CD4-positive, alpha-beta T cell treated with Interleukin-21 for 1 hour (primary cell): ENCODE data around the gene KRT4.
"Not testable (repeated sequence)": the region's sequence is repeated elsewhere in the genome, so short reads cannot be mapped to it uniquely, and the experiment has no call there.

Source experiments
- DNase-seq: peaks from one replicate; pipeline ENCODE4 v3.0.0-alpha.2; 2020

Gene KRT4

GRCh38 chr12:52771088-52771487, 42.8 kb downstream of the KRT4 start:
- no peak for DNase-seq

- no peak for DNase-seq
These were observed 44.0 kb downstream of the KRT4 start for GRCh38 chr12:52769946-52770345.

- no peak for DNase-seq
These were observed 44.6 kb downstream of the KRT4 start for GRCh38 chr12:52769354-52769753.

GRCh38 chr12:52768479-52769200, 45.3 kb downstream of the KRT4 start:
- no peak for DNase-seq

DNA sequence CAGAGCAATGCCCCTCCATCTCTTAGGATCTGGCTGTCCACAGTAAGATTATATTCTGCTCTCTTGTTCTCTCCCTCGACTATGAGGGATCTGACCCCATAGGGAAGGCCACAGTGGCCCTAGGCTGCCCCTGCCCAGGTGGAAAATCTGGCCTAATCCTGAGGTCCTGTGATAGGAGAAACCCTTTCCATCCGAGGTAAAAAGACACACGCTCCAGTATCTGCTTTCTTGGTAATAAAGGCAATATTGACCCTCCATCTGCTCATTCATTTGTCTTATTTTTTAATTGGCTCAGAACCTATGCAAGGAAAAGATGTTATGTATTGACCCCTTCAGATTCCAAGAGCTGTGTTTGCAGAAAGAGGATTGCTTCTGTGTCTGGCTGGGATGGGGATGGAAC, 46.5 kb downstream of the KRT4 start:
- no peak for DNase-seq

DNA sequence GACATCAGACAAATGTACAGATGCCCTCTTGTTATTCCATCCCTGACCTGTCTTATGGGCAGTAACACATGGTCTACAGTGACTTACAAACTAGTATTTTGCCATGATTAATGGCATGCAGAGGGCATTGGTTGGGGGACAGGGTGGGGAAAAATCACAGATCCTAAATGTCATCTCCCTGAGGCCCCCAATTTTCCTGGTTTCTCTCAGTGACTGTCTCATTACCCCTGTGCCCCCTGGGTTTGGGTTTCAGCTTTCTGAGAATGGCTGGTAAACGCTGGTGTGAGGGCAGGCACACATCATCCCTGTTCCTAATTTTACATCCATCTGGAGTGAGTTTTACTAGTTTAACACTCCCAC, 46.9 kb downstream of the KRT4 start:
- DNase-seq = no peak

DNA sequence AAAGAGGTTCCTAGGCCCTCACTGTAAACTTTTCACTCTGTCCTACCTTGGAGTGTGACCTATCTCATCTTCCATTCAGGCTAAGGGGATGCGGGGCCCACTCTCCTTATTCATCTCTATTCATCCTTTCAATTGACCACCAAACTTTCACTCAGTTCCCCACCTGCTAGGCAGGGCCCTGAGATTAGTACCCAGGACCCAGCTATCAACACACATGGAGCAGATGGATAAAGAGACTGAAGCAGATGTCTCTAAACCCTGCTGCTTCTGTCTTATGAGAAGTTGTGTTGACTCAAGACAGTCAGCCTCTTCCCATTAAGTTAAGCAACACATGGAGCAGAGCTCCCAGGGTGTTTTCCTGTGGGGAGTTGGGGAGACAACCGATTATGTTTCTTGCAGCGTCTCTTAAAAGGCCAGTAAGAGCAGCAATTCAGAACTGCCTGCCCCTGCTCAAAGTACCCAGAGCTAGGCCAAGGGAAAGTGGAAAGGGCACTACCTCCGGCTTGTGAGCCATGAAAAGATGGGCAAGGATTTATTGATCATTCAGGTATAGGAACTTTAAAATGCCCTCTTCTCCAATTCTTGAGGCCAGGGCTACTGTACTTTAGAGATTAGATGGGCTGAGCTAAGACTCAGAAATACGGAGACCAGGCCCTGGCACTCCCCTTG, 47.4 kb downstream of the KRT4 start:
- DNase-seq = no peak

- DNase-seq = no peak
These were observed 48.2 kb downstream of the KRT4 start for GRCh38 chr12:52765702-52766101.

DNA sequence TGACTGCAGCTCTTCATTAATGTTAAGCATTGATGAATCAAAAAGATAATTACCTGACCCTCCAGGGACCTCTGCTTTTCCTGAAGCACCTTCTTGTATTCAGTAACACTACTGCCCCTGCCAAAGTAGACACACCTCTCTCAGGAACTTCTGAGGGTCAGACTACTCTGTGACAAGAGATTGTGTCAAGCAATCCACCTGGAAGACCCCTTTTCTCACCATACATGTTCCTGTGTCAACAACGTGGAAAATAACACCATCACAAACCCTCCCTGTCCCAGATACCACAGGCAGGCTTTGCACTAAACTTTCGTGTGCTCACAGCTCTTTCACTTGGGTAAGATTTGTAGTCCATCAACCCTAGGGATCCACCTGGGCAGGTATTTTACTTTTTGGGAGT, 49.9 kb downstream of the KRT4 start:
- DNase-seq = no peak

- no peak for DNase-seq
These were observed 50.8 kb downstream of the KRT4 start for GRCh38 chr12:52763036-52763659.

DNA sequence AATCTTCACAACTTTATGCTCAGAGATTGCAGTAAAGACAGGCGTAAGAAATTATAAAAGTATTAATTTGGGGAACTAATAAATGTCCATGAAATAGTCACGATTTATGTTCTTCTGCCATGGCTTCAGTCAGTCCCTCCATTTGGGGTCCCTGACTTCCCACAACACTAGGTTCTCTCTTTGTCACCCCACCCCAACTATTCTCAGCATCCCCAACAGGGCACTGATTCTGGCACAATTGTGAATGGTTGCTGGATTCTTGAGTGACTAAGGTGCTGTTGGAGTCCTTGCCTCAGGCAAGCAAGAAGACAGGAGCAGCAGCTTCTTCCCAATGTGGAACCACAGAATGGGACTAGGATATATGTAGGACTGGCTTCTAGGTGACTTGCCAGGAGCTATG, 52.1 kb downstream of the KRT4 start:
- DNase-seq = no peak

DNA sequence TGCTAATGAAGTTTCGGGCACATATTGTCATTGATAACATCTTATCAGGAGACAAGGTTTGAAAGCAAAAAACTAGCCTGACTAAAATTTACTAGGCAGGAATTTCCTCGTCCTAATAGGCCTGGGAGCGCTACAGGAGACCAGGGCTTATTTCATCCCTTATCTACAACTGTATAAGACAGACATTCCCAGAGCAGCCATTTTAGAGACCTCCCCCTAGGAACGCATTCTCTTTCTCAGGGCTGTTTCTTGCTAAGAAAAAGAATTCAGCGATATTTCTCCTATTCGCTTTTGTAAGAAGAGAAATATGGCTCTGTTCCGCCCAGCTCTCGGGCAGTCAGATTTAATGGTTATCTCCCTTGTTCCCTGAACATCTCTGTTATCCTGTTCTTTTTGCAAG, 52.7 kb downstream of the KRT4 start:
- DNase-seq = not testable (repeated sequence)

DNA sequence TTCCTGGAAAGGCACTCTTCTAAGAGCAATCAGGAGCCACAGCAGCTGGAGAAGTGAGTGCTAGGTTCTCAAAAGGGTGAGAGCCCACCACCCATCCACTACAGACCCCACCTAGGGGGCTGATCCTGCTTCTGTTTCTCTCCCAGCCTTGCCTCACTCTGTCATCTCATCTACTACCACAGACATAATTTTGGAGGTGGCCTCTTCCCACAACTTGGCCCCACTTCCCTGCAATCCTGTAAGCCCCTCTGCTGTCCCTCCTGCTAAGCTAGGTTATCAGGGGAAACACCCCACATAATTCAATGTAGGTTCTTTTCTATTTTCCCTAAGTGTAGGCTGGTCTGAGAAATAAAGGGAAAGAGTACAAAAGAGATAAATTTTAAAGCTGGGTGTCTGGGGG, 53.3 kb downstream of the KRT4 start:
- no peak for DNase-seq

DNA sequence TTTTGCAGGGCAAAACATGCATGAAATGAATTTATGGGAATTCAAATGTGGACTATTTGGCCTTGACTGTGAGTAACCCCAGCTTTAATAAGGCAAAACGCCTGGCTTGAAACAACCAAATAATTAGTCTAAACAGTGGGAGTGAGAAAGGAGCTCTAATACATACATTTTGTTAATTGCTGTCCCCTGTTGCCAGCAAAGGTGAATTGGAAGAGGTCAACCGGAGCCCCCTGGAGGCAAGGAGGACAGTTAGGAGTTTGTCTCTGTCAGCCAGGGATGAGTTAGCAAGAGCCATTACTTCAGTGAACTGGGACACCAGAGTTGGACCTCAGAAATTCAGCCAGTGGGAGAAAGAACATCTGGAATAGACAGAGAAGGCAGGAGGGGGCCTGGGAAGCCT, 54.2 kb downstream of the KRT4 start:
- no peak for DNase-seq

- DNase-seq = no peak
These were observed 54.7 kb downstream of the KRT4 start for GRCh38 chr12:52759218-52759617.

- no peak for DNase-seq
These were observed 56.3 kb downstream of the KRT4 start for GRCh38 chr12:52757449-52758176.
